Measurements from ENCODE around the gene ZNF417.
"Not testable (repeated sequence)": the region's sequence is repeated elsewhere in the genome, so short reads cannot be mapped to it uniquely, and the experiment has no call there.

Gene ZNF417

GRCh38 chr19:57887195-57887941, 29.0 kb downstream of the ZNF417 start:
- DNase-seq: no peak

- DNase-seq: no peak
Observed at GRCh38 chr19:57886046-57886445, 30.3 kb downstream of the ZNF417 start.

GRCh38 chr19:57873883-57874799, 42.3 kb downstream of the ZNF417 start:
- DNase-seq: not testable (repeated sequence)

GRCh38 chr19:57872450-57872849, 43.9 kb downstream of the ZNF417 start:
- no peak for DNase-seq

GRCh38 chr19:57870225-57870624, 46.2 kb downstream of the ZNF417 start:
- DNase-seq: no peak

GRCh38 chr19:57869655-57870054, 46.7 kb downstream of the ZNF417 start:
- DNase-seq: not testable (repeated sequence)

- DNase-seq: no peak
Observed at GRCh38 chr19:57867868-57868492, 48.4 kb downstream of the ZNF417 start.

All from effector CD8-positive, alpha-beta T cell (primary cell).